Trophoblast cell (in vitro differentiated cells and primary cell): Measurements from ENCODE around the gene PLXNA2. TPM values are rescaled to one million over a fixed set of nuclear protein-coding genes. Genes with fewer than 3 reads are reported as not detected.

Experiments
- DNase-seq, 2 donors: peaks; one replicate each; pipeline ENCODE4 v3.0.0-alpha.2; 2016
- H2AFZ ChIP-seq: 2 replicates; pipeline ENCODE4 v1.6.1; 2013; ENCODE audit warnings: low read length, moderate library complexity, mild to moderate bottlenecking; ENCODE audit not compliant: insufficient read depth, poor library complexity
- H2AK5ac ChIP-seq: 2 replicates; pipeline ENCODE4 v1.6.1; 2013; ENCODE audit warnings: mild to moderate bottlenecking, low read length
- H2BK120ac ChIP-seq: 2 replicates; pipeline ENCODE4 v1.6.1; 2013; ENCODE audit warnings: low read length, mild to moderate bottlenecking, moderate library complexity; ENCODE audit not compliant: insufficient read depth, poor library complexity
- H2BK12ac ChIP-seq: 2 replicates; pipeline ENCODE4 v1.6.1; 2013; ENCODE audit warnings: mild to moderate bottlenecking, low read length, moderate library complexity
- H2BK5ac ChIP-seq: 2 replicates; pipeline ENCODE4 v1.6.1; 2013; ENCODE audit warnings: low read length, low read depth, moderate library complexity, mild to moderate bottlenecking; ENCODE audit not compliant: poor library complexity
- H3K14ac ChIP-seq: 2 replicates; pipeline ENCODE4 v1.6.1; 2013; ENCODE audit warnings: mild to moderate bottlenecking, low read length
- H3K18ac ChIP-seq: 2 replicates; pipeline ENCODE4 v1.6.1; 2013; ENCODE audit warnings: mild to moderate bottlenecking, low read length
- H3K23ac ChIP-seq: 2 replicates; pipeline ENCODE4 v1.6.1; 2013; ENCODE audit warnings: low read length
- H3K27ac ChIP-seq: 2 replicates; pipeline ENCODE4 v1.5.1; 2013; ENCODE audit warnings: low read depth, mild to moderate bottlenecking, inconsistent platforms, low read length, moderate library complexity
- H3K27me3 ChIP-seq: 2 replicates; pipeline ENCODE4 v1.6.1; 2013; ENCODE audit warnings: inconsistent platforms, mild to moderate bottlenecking, low read length, moderate library complexity; ENCODE audit not compliant: insufficient read depth
- H3K36me3 ChIP-seq, 2 experiments: 1 replicate in 1 of 2; 2 replicates in 1 of 2; pipeline ENCODE4 v1.6.1; 2013; ENCODE audit warnings: low read length in 2 of 2, mild to moderate bottlenecking in 2 of 2, moderate library complexity in 1 of 2; ENCODE audit not compliant: insufficient read depth in 2 of 2, control insufficient read depth in 1 of 2
- H3K4ac ChIP-seq: 2 replicates; pipeline ENCODE4 v1.6.1; 2013; ENCODE audit warnings: low read depth, mild to moderate bottlenecking, low read length, moderate library complexity
- H3K4me1 ChIP-seq, 2 experiments: 1 replicate in 1 of 2; 2 replicates in 1 of 2; pipeline ENCODE4 v1.6.1; 2013; ENCODE audit warnings: low read length in 2 of 2, mild to moderate bottlenecking in 2 of 2, moderate library complexity in 1 of 2; ENCODE audit not compliant: insufficient read depth in 2 of 2, control insufficient read depth in 1 of 2
- H3K4me2 ChIP-seq: 2 replicates; pipeline ENCODE4 v1.6.1; 2013; ENCODE audit warnings: inconsistent platforms, mild to moderate bottlenecking, low read length, moderate library complexity
- H3K4me3 ChIP-seq: 2 replicates; pipeline ENCODE4 v1.5.1; 2013; ENCODE audit warnings: mild to moderate bottlenecking, low read depth, low read length, inconsistent platforms
- H3K79me1 ChIP-seq: one replicate; pipeline ENCODE4 v1.6.1; 2013; ENCODE audit warnings: low read length
- H3K79me2 ChIP-seq: 2 replicates; pipeline ENCODE4 v1.6.1; 2013; ENCODE audit warnings: low read length, mild to moderate bottlenecking; ENCODE audit not compliant: control insufficient read depth, insufficient read depth, poor library complexity
- H3K9ac ChIP-seq: 2 replicates; pipeline ENCODE4 v1.6.1; 2013; ENCODE audit warnings: mild to moderate bottlenecking, low read length
- H3K9me3 ChIP-seq: 2 replicates; pipeline ENCODE4 v1.6.1; 2013; ENCODE audit warnings: low read depth, mild to moderate bottlenecking, control low read depth, inconsistent platforms, low read length; ENCODE audit not compliant: insufficient read depth
- H4K12ac ChIP-seq: 2 replicates; pipeline ENCODE4 v1.6.1; 2013; ENCODE audit warnings: low read depth, mild to moderate bottlenecking, low read length, moderate library complexity
- H4K8ac ChIP-seq: 2 replicates; pipeline ENCODE4 v1.6.1; 2013; ENCODE audit warnings: low read depth, mild to moderate bottlenecking, low read length, moderate library complexity
- H4K91ac ChIP-seq: one replicate; pipeline ENCODE4 v1.6.1; 2013; ENCODE audit warnings: low read depth, mild to moderate bottlenecking, low read length, moderate library complexity
- WGBS: extraction: QIAGEN DNeasy Blood & Tissue Kit; methylation state at CpG from one replicate; pipeline ENCODE4 v1.1.7; 2013; ENCODE audit warnings: missing lambda C conversion rate; ENCODE audit not compliant: insufficient read length, insufficient coverage; ENCODE audit errors: extremely low coverage; 5-methylcytosine and 5-hydroxymethylcytosine counted together
- polyA plus RNA-seq: library from polyadenylated mRNA; stranded (reverse); fragments of 200-250 nt; gene quantifications from 2 replicates; pipeline ENCODE4 v1.2.3, GENCODE V29; 2013

The PLXNA2 gene
- polyA plus RNA-seq = 35.3 and 35.7 TPM in 2 replicates

DNA sequence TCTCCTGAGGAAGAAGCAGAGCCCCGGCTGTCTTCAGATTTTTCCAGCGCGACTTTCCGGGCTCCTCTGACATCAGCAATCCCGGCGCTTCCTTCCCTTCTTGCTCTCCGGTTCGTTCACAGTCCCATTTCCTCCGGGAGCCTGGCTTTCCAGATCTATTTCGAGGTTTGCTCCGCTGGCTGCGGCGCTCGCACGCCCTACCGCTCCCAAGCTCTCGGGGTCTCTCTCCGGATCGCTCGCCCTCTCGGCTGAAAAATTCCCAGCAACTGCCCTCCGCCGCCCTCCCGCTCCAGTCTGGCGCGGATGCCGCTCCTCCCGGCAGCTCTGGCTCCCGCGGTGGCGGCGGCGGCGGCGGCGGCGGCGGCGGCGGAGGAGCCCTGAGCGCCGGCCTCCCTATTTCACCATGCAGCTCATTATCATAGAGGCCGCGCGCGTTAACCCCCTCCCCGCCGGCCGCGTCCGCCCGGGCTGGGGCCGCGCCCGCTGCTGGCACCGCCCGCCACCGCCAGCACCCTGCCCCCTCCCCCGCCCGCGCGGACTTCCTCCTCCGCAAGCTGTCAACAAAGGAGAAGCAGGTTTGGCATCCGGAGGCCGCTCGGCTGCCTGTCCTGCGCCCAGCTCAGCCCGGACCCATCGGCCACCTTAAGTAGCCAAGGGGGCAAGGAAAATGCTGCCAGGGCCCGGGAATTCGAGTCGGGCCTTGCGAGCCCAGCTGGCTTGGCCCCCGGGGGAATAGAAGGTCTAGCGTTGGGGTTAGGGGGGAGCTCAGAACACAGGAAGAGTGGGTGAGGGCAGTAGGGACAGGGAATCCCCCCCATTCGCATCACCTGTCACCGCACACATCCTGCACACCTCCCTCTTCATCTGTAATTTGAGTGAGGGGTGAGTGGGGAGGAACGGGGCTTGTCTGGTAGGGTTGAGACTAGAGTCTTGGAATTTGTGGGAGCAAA lies at the start of gene PLXNA2:
Gene PLXNA2, minus strand, starts transcription at position 418 of the 950 bp plus-strand sequence. CDS start 26,462 bp downstream, outside the sequence.
- peak within 1 kb of the TSS; percentile 63 for H2AFZ ChIP-seq
- H4K12ac ChIP-seq = no peak within 1 kb of the TSS
- H4K8ac ChIP-seq = peak within 1 kb of the TSS; percentile 71
- peak within 1 kb of the TSS; percentile 91 for H3K18ac ChIP-seq
- peak within 1 kb of the TSS; percentile 85 for H2BK5ac ChIP-seq
- DNase-seq = peak; percentile 40 to 60
- H2BK120ac ChIP-seq = peak within 1 kb of the TSS; percentile 77
- no peaks in the 10 kb centered on the region for H3K9me3 ChIP-seq
- peak within 1 kb of the TSS; percentile 70 for H4K91ac ChIP-seq
- no peak within 1 kb of the TSS for H3K23ac ChIP-seq
- H3K4me3 ChIP-seq = peak within 1 kb of the TSS; percentile 82
- peak within 1 kb of the TSS; percentile 82 for H3K27ac ChIP-seq
- H3K4ac ChIP-seq = peak within 1 kb of the TSS; percentile 97
- H3K27me3 ChIP-seq = no peaks in the 10 kb centered on the region
- peak within 1 kb of the TSS; percentile 50 for H2AK5ac ChIP-seq
- peaks cover 20% of the 10 kb centered on the region for H3K79me1 ChIP-seq
- H3K14ac ChIP-seq = peak within 1 kb of the TSS; percentile 87
- peak within 1 kb of the TSS; percentile 68 for H2BK12ac ChIP-seq
- peaks cover 4 to 8% of the 10 kb centered on the region in 2 experiments for H3K36me3 ChIP-seq
- no CpG with 5 or more reads among the region's 78 CpGs for WGBS
- H3K4me1 ChIP-seq = peaks cover 22 to 38% of the 10 kb centered on the region in 2 experiments
- H3K4me2 ChIP-seq = peak within 1 kb of the TSS; percentile 89
- H3K9ac ChIP-seq = peak within 1 kb of the TSS; percentile 96
- H3K79me2 ChIP-seq = peaks cover 25% of the 10 kb centered on the region

DNA sequence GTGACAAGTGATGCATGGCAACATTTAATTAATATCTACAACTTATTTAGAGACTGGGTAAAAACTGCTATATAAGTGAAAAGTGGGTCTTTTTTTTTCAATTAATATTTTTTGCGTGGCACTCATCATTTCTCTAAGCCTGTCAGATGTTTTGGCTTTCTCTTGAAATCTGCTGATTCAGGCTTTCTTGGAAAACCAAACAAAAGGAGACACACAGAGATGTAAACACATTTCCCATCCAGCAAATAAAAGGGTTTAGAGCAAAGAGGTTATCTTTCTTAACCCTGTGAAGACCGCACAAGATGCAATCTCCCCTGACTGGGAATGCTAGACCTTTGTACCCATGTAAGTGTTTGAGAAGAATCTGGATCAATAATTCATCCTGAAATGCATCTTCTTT lies 48.7 kb upstream of the PLXNA2 start:
- Histone ChIP-seq H4K91ac (no peak overlapping the region), H3K23ac (no peak overlapping the region), H3K27ac (no peak overlapping the region), H2AK5ac (no peak overlapping the region), H3K14ac (no peak overlapping the region), H3K4me2 (no peak overlapping the region), H2BK120ac (no peak overlapping the region), H2AFZ (no peak overlapping the region), H3K36me3 (no peaks in the 10 kb centered on the region), H3K4me1 (no peaks in the 10 kb centered on the region), H2BK12ac (no peak overlapping the region), H3K9ac (no peak overlapping the region), H3K9me3 (no peaks in the 10 kb centered on the region), H2BK5ac (no peak overlapping the region), H3K4me3 (no peak overlapping the region), H3K18ac (no peak overlapping the region), H4K8ac (no peak overlapping the region), H3K79me1 (no peaks in the 10 kb centered on the region), H3K4ac (no peak overlapping the region), H4K12ac (no peak overlapping the region), H3K79me2 (no peaks in the 10 kb centered on the region), H3K27me3 (no peaks in the 10 kb centered on the region)
- no peak for DNase-seq
- WGBS = no CpG with 5 or more reads among the region's 2 CpGs

DNA sequence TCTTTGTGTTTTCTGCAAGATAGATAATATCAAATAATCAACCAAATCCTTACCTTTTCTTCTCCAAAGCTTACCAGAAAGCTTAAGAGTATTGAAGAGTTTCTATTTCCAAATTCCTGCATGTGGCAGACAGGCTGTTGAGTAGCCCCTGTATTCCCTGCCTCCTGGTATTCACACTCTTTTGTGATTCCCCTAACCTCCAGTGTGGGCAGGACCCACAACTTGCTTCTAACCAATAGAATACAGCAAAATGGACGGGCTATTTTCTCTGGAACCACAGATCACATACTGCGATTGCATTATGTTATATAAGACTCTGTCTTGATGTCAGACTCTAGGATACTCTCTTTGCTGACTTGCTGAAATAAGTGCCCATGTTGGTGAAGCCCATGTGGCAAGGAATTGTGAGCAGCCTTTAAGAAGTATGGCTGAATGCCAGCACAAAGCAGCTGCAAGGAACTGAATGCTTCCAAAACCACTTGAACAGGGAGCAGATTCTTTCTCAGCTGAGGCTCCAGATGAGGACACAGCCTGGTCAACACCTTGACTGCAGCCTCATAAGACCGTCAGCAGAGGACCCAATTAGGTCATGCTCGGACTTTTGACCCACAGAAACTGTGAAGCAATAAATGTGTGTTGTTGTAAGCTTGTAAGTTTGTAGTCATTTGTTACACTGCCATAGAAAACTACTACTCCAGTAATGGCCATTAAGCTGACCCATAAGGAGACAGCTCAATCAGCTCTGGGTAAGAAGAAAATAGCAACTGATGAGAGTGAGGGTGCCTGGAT lies 47.9 kb upstream of the PLXNA2 start:
- no peak overlapping the region for H2BK5ac ChIP-seq
- H3K9me3 ChIP-seq = no peaks in the 10 kb centered on the region
- H3K4me2 ChIP-seq = no peak overlapping the region
- no peak overlapping the region for H3K27ac ChIP-seq
- no peak overlapping the region for H2BK120ac ChIP-seq
- H3K14ac ChIP-seq = no peak overlapping the region
- H3K36me3 ChIP-seq = no peaks in the 10 kb centered on the region
- H2AK5ac ChIP-seq = no peak overlapping the region
- H2BK12ac ChIP-seq = no peak overlapping the region
- no peaks in the 10 kb centered on the region for H3K27me3 ChIP-seq
- no peaks in the 10 kb centered on the region for H3K4me1 ChIP-seq
- no peak overlapping the region for H3K23ac ChIP-seq
- DNase-seq = no peak
- H2AFZ ChIP-seq = no peak overlapping the region
- WGBS = no CpG with 5 or more reads among the region's 4 CpGs
- no peaks in the 10 kb centered on the region for H3K79me2 ChIP-seq
- no peak overlapping the region for H3K4me3 ChIP-seq
- no peak overlapping the region for H4K91ac ChIP-seq
- no peak overlapping the region for H3K4ac ChIP-seq
- no peaks in the 10 kb centered on the region for H3K79me1 ChIP-seq
- no peak overlapping the region for H4K12ac ChIP-seq
- no peak overlapping the region for H3K18ac ChIP-seq
- no peak overlapping the region for H4K8ac ChIP-seq
- H3K9ac ChIP-seq = no peak overlapping the region

DNA sequence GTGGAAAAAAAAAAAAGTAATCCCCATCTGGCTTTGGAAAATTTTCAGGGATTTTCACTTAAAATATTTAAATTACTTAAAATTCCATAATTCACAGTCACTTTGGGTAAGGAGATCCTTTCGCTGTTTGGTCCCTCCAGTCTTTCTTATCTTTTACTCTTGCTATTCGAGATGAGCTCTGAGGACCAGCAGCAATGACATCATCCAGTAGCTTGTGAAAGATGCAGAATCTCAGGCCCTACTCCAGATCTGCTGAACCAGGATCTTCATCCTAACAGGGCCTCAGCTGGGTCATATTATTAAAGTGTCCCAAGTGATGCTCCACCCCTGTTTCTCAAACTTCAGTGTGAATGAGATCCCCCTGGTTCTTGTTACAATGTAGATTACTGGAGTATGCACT lies 46.9 kb upstream of the PLXNA2 start:
- Histone ChIP-seq H3K36me3 (no peaks in the 10 kb centered on the region), H3K27ac (no peak overlapping the region), H2BK5ac (no peak overlapping the region), H3K27me3 (no peaks in the 10 kb centered on the region), H2AFZ (no peak overlapping the region), H2AK5ac (no peak overlapping the region), H3K18ac (no peak overlapping the region), H3K14ac (no peak overlapping the region), H2BK12ac (no peak overlapping the region), H4K12ac (no peak overlapping the region), H3K4me1 (no peaks in the 10 kb centered on the region), H3K9me3 (no peaks in the 10 kb centered on the region), H3K4ac (no peak overlapping the region), H2BK120ac (no peak overlapping the region), H3K79me2 (no peaks in the 10 kb centered on the region), H3K4me2 (no peak overlapping the region), H3K23ac (no peak overlapping the region), H3K9ac (no peak overlapping the region), H3K4me3 (no peak overlapping the region), H4K8ac (no peak overlapping the region), H3K79me1 (no peaks in the 10 kb centered on the region), H4K91ac (no peak overlapping the region)
- WGBS = no CpG with 5 or more reads among the region's 2 CpGs
- DNase-seq = no peak
